ENCODE results near the gene GGPS1.
"Not testable (repeated sequence)": the region's sequence is repeated elsewhere in the genome, so short reads cannot be mapped to it uniquely, and the experiment has no call there.

Gene GGPS1

GRCh38 chr1:235328271-235329138, at the start of gene GGPS1:
TSS of gene GGPS1 (plus strand) at chr1:235328570. CDS start at chr1:235335265, 6,695 bp downstream.
- peak; percentile 98 to 99 for DNase-seq

- no peak for DNase-seq
These were observed 49.5 kb upstream of the GGPS1 start for GRCh38 chr1:235278915-235279292.

- DNase-seq, result no peak
These were observed 48.7 kb upstream of the GGPS1 start for GRCh38 chr1:235279694-235280093.

- DNase-seq, result no peak
These were observed 47.9 kb upstream of the GGPS1 start for GRCh38 chr1:235280467-235280866.

GRCh38 chr1:235283636-235284035, 44.7 kb upstream of the GGPS1 start:
- not testable (repeated sequence) for DNase-seq

GRCh38 chr1:235284231-235284769, 44.1 kb upstream of the GGPS1 start:
- DNase-seq, result no peak

- DNase-seq, result no peak
These were observed 41.7 kb upstream of the GGPS1 start for GRCh38 chr1:235286667-235287066.

- no peak for DNase-seq
These were observed 41.0 kb upstream of the GGPS1 start for GRCh38 chr1:235287208-235287882.

- no peak for DNase-seq
These were observed 38.3 kb upstream of the GGPS1 start for GRCh38 chr1:235289859-235290739.

GRCh38 chr1:235290740-235291502, 37.4 kb upstream of the GGPS1 start:
- no peak for DNase-seq

- no peak for DNase-seq
These were observed 36.7 kb upstream of the GGPS1 start for GRCh38 chr1:235291599-235292091.

- DNase-seq, result no peak
These were observed 35.6 kb upstream of the GGPS1 start for GRCh38 chr1:235292790-235293189.

- no peak for DNase-seq
These were observed 34.9 kb upstream of the GGPS1 start for GRCh38 chr1:235293322-235293942.

GRCh38 chr1:235295902-235296350, 32.4 kb upstream of the GGPS1 start:
- DNase-seq, result no peak

- DNase-seq, result no peak
These were observed 31.6 kb upstream of the GGPS1 start for GRCh38 chr1:235296729-235297128.

- DNase-seq, result no peak
These were observed 30.8 kb upstream of the GGPS1 start for GRCh38 chr1:235297579-235297978.

- no peak for DNase-seq
These were observed 29.6 kb upstream of the GGPS1 start for GRCh38 chr1:235298758-235299157.

GRCh38 chr1:235299169-235299858, 29.1 kb upstream of the GGPS1 start:
- no peak for DNase-seq

GRCh38 chr1:235302143-235302542, 26.2 kb upstream of the GGPS1 start:
- DNase-seq, result no peak

GRCh38 chr1:235304549-235305451, 23.6 kb upstream of the GGPS1 start:
- no peak for DNase-seq

Data from activated T-cell treated with anti-CD3 and anti-CD28 coated beads, Interleukin-2, amount 50 U/mL, for 48 hours (primary cell).